ENCODE measurements around the gene TOMM20. TPM values are rescaled to one million over a fixed set of nuclear protein-coding genes. Genes with fewer than 3 reads are reported as not detected.
"Not testable (repeated sequence)": the region's sequence is repeated elsewhere in the genome, so short reads cannot be mapped to it uniquely, and the experiment has no call there.

TOMM20 gene
- total and polyA plus RNA-seq, 2 of the 8 experiments (the other 6 are each of a cell fraction or from before 2014, with no cell fraction given) = 71.4 to 168 TPM

- TF ChIP-seq SIN3A (conservative IDR thresholded peaks at IDR 0.05 in 1 of 2, IDR thresholded peaks at IDR 0.05 in 1 of 2; ENCODE audit: low read depth in 1 of 2, low read length in 2 of 2) = peak in 1 of 2 experiments; percentile 44; a peak in 1 of 4 replicates
Observed at GRCh38 chr1:235093013-235093695, 35.5 kb downstream of the TOMM20 start (continued).

GRCh38 chr1:235092415-235092814 is 36.2 kb downstream of the TOMM20 start:
- H3K36me3 ChIP-seq (ENCODE audit: control insufficient read depth in 2 of 4, insufficient read depth in 4 of 4, low read length in 3 of 4); DNase-seq (ENCODE audit: low read depth in 1 of 2, low spot score in 2 of 2); H3K79me2 ChIP-seq (ENCODE audit: control insufficient read depth in 1 of 2, insufficient read depth in 2 of 2, low read length in 2 of 2); H3K9ac ChIP-seq (replicated peaks in 1 of 4; ENCODE audit: extremely low read depth in 1 of 4, low read depth in 3 of 4, low read length in 3 of 4); FAIRE-seq; H4K91ac ChIP-seq (replicated peaks; ENCODE audit: insufficient read length, low read length); H3K23ac ChIP-seq (ENCODE audit: insufficient read length); POLR2A ChIA-PET (ENCODE audit: partially characterized antibody); H2BK120ac ChIP-seq (replicated peaks; ENCODE audit: low read depth, low read length); H3K79me1 ChIP-seq (ENCODE audit: low read depth, low read length); H3K18ac ChIP-seq (ENCODE audit: extremely low read depth, low read length); H3K4me2 ChIP-seq (ENCODE audit: insufficient read depth in 1 of 2, low read depth in 2 of 2, low read length in 2 of 2); H3K27me3 ChIP-seq (replicated peaks in 1 of 4; ENCODE audit: control insufficient read depth in 3 of 4, extremely low read depth in 1 of 4, insufficient read depth in 3 of 4, low read length in 3 of 4); H2BK5ac ChIP-seq (ENCODE audit: low read depth, low read length); H3K14ac ChIP-seq (ENCODE audit: insufficient read length); H2BK15ac ChIP-seq (ENCODE audit: low read length); H3K4ac ChIP-seq (replicated peaks; ENCODE audit: insufficient read length, low read depth, low read length); H3K27ac ChIP-seq (ENCODE audit: low read depth, low read length); H2BK20ac ChIP-seq (ENCODE audit: low read length); H3K9me3 ChIP-seq (ENCODE audit: insufficient read depth in 2 of 2, low read depth in 1 of 2, low read length in 1 of 2); H4K8ac ChIP-seq (ENCODE audit: extremely low read depth, insufficient read depth, low read length); H2AK5ac ChIP-seq (ENCODE audit: low read depth, low read length); H3K23me2 ChIP-seq (ENCODE audit: low read depth, low read length); H3K56ac ChIP-seq (replicated peaks; ENCODE audit: insufficient read length, low read depth, low read length); H3K4me3 ChIP-seq (ENCODE audit: extremely low read depth in 1 of 4, insufficient read depth in 2 of 4, low read depth in 3 of 4, low read length in 4 of 4); H2AFZ ChIP-seq (ENCODE audit: low read length); H4K20me1 ChIP-seq (replicated peaks in 1 of 2; ENCODE audit: control insufficient read depth in 1 of 2, insufficient read depth in 2 of 2, low read length in 2 of 2); H4K5ac ChIP-seq (ENCODE audit: insufficient read length, low read depth, low read length): not testable (repeated sequence)
- H2BK12ac ChIP-seq (ENCODE audit: low read depth, low read length) = peak overlapping the region; percentile 60; the same call in 1 of the 2 replicates
- CTCF ChIA-PET (ENCODE audit: partially characterized antibody) = interaction anchor here (0.6 to 8.5 kb wide), 12 partner anchors 9 to 592 kb away, joined by 3 to 68 read pairs (median 4); no protein-coding TSS in a partner anchor
- WGBS, 2 experiments (ENCODE audit: extremely low coverage in 1 of 2, insufficient coverage in 1 of 2, insufficient read length in 1 of 2, insufficient replicate concordance in 2 of 2, low coverage in 1 of 2, low lambda C conversion rate in 2 of 2, missing lambda C conversion rate in 1 of 2) = 98% methylated on average over 13 of the region's 14 CpGs; no CpG with 5 or more reads in 1 of the 2 experiments
- H3K4me1 ChIP-seq (replicated peaks in 1 of 4; ENCODE audit: control insufficient read depth in 3 of 4, insufficient read depth in 4 of 4, low read length in 3 of 4) = peaks cover 2 to 24% (median 20%) of the 10 kb centered on the region in 4 experiments

Data from H1 (cell line).